HG03442 (cell line): ENCODE data around the gene PACS2.
"Not testable (repeated sequence)": the region's sequence is repeated elsewhere in the genome, so short reads cannot be mapped to it uniquely, and the experiment has no call there.

Experiments used
- ATAC-seq: cut with Tn5 transposase; IDR thresholded peaks from one replicate; pipeline ENCODE4 v1.9.1; 2021; ENCODE audit warnings: mild to moderate bottlenecking, moderate library complexity; ENCODE audit not compliant: unreplicated experiment

Gene PACS2

GRCh38 chr14:105348169-105348944 is 33.8 kb downstream of the PACS2 start:
- ATAC-seq: no peak

- no peak for ATAC-seq
Measured at GRCh38 chr14:105348945-105349699, 34.6 kb downstream of the PACS2 start.

GRCh38 chr14:105349992-105350391 is 35.4 kb downstream of the PACS2 start:
- no peak for ATAC-seq

- ATAC-seq: no peak
Measured at GRCh38 chr14:105350450-105351244, 36.1 kb downstream of the PACS2 start.

- ATAC-seq: no peak
Measured at GRCh38 chr14:105351410-105351809, 36.9 kb downstream of the PACS2 start.

- ATAC-seq: no peak
Measured at GRCh38 chr14:105351920-105352851, 37.6 kb downstream of the PACS2 start.

GRCh38 chr14:105353136-105353535 is 38.6 kb downstream of the PACS2 start:
- no peak for ATAC-seq

GRCh38 chr14:105354541-105354940 is 40.0 kb downstream of the PACS2 start:
- no peak for ATAC-seq

- ATAC-seq: no peak
Measured at GRCh38 chr14:105355049-105355575, 40.6 kb downstream of the PACS2 start.

GRCh38 chr14:105355850-105356604 is 41.5 kb downstream of the PACS2 start:
- no peak for ATAC-seq

- ATAC-seq: no peak
Measured at GRCh38 chr14:105356927-105357326, 42.4 kb downstream of the PACS2 start.

GRCh38 chr14:105357626-105358025 is 43.1 kb downstream of the PACS2 start:
- no peak for ATAC-seq

GRCh38 chr14:105358140-105358846 is 43.7 kb downstream of the PACS2 start:
- ATAC-seq: no peak

- ATAC-seq: no peak
Measured at GRCh38 chr14:105358943-105359342, 44.4 kb downstream of the PACS2 start.

GRCh38 chr14:105361412-105361811 is 46.9 kb downstream of the PACS2 start:
- ATAC-seq: not testable (repeated sequence)

GRCh38 chr14:105363847-105364708 is 49.5 kb downstream of the PACS2 start:
- ATAC-seq: no peak

- ATAC-seq: no peak
Measured at GRCh38 chr14:105365101-105365500, 50.6 kb downstream of the PACS2 start.

GRCh38 chr14:105365681-105366080 is 51.1 kb downstream of the PACS2 start:
- no peak for ATAC-seq
